Activated gamma-delta T cell (primary cell): ENCODE data around the gene AQP1.

Source experiments
- DNase-seq: peaks from one replicate; lab custom pipeline; 2025; lab: John Stamatoyannopoulos, UW
- total RNA-seq, 2 donors: gene quantifications; one replicate each; lab custom pipeline; 2026; lab: John Stamatoyannopoulos, UW

Gene AQP1
- total RNA-seq, result 0.22 to 1.1 reads per million in 2 donors

DNA sequence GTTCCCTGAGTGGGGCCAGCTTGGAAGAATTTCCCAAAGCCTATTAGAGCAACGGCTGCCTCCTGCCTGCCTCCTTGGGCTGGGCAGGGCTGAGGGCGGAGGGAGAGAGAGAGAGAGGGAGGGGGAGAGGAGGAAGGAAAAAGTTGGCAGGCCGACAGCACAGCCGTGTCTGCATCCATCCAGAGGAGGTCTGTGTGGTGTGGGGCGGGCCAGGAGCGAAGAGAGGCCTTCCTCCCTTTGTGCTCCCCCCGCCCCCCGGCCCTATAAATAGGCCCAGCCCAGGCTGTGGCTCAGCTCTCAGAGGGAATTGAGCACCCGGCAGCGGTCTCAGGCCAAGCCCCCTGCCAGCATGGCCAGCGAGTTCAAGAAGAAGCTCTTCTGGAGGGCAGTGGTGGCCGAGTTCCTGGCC, at the start of gene AQP1:
AQP1 (plus strand) TSS at position 293 of the 409 bp plus-strand sequence; CDS start at position 350, 57 bp downstream.
- DNase-seq, result no peak

GRCh38 chr7:30862995-30863705, 48.5 kb upstream of the AQP1 start:
- no peak for DNase-seq

DNA sequence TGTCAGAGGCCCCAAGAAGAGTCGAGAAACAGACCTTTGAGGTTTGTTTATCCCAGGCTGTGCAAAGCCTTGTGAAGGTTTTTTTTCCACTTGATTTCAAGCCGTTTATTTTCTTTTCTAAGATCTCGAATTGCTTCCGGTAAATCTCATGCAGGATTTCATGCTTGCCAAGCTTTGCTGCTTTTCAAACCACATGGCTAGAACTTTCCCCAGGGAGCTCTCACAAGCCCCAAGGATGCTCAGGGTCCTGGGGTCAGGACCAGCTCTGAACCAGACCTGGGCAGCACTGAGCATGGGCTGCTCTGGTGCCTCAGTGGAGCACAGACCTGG, 48.0 kb upstream of the AQP1 start:
- DNase-seq, result no peak

DNA sequence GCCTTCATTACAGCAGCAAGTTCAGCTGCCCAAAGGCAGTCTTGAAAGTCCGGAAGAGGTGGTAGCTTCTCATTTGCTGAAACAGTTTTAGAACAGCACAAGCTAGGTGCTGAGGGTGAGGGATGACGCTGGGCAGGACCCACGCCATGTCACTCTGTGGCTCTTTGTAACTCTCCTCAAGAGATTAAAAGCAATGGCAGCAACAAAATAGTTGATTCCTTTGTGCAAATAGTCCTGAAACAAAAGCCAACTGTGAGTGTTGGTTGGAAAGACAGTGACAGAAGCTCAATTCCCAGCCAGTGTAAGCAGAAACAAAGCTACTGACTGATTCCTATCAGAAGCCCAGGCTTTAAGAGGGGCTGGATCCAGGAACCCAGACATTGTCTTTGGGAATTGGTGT, 47.6 kb upstream of the AQP1 start:
- no peak for DNase-seq

DNA sequence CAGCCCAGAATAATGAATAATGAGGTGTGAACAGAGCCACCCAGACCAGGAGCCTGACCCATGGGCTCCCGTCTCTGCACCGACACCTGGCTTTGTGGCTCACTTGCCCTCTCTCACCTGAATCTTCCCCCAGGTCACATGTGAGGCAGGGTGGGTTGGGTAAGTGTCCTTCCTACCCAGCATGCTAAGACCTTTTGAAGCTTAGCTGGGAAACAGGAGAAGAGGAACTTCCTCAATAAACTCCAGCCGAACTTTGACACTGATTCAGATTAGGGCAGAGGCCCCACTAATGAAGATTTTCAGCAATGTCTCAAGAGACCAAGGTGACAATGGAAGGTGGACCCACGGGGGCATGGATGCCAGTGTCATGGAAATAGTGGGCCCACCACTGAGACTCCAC, 46.6 kb upstream of the AQP1 start:
- no peak for DNase-seq

DNA sequence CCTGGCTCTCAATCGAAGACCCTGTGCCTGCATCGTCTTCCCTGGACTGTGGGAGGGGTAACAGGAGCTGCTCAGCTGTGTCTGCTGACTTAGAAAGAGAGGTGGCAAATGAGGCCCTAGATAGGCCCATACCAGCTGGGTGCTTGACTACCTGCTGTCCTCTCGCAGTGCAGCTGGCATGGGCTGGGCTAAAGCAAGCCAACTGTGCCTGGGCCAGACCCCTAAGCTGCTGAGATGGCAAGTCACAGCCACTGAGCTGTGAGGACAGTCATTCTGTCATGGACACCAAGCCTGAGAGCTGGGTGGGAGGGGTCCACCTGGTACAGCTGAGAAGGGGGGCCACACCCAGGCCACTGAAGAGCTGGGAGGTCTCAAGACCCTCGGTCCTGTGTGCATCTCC, 45.8 kb upstream of the AQP1 start:
- no peak for DNase-seq

DNA sequence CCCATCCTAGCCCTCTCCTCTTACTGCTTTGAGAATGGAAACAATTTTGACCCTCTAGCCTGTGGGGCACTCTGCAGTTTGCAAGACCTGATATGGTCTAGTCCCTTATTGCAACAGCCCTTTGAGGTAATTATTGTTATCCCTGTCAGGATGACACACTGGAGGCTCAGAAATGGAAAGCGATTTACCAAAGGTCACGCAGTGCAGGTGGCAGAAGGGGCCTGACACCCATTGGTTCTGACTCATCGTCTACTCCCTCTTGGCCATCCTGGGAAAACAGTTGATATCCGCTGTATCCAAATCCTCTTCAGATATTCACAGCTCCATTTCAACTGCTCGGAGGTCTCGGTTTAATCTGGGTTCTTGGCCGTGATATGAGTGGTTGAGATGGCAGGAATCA, 44.7 kb upstream of the AQP1 start:
- no peak for DNase-seq

- DNase-seq, result no peak
These were observed 44.2 kb upstream of the AQP1 start for GRCh38 chr7:30867483-30867882.

DNA sequence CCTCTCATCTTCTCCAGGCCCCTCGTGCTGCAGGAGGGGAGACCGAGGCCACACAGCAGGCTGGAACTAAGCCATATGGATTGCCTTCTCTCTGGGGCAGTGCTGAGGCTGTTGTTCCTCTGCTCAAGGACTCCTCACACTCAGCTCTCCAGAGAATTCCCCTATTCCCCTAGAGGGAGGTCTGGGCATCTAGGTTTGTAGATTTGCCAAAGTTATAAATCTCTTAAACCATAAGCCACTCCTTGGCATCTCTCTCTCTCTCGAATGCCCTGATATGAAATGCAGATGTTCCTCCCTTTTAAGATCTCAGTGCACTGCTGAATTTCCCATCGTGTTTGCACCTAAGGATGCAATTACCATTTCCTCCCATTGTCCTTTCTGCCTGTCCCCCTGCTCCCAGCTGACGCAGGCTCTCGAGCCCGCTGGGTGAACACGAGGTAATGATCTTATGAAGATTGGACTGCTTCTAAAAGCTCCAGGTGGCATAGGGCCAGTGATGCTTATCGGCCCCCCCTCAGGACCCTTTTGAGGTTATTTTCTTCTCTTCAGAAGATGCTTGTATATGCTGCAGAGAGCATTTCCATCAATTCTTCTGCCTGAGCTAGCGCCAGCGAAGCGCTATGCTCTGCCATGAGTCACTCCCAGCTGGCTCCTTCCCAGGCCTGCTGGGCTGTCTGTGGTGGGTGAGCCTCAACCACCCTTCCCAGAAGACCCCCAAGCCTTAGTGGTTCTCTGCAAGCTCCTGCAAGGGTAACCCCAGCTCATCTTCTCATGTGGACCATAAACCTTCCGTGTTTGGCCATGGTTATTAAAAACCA, 41.6 kb upstream of the AQP1 start:
- DNase-seq, result no peak

GRCh38 chr7:30870821-30871518, 40.7 kb upstream of the AQP1 start:
- DNase-seq, result no peak

GRCh38 chr7:30871655-30872054, 40.0 kb upstream of the AQP1 start:
- DNase-seq, result no peak

DNA sequence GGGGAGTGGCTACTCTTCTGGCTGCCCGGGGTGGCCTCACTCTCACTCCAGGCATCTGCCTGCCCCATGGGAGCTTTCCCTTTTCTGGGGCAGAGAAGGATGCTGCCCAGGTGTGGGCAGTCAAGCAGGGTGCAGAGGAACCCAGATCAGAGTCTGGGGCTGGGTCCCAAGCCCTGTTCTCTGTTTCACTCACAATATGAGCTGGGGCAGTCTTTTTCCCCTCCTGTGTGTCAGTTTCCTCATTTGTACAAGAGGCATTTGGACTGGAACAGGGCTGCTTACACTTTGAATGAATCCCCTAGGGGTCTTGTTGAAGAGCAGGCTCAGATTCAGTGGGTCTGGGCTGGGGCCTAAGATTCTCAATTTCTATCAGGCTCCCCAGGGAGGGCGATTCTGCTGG, 38.4 kb upstream of the AQP1 start:
- no peak for DNase-seq

DNA sequence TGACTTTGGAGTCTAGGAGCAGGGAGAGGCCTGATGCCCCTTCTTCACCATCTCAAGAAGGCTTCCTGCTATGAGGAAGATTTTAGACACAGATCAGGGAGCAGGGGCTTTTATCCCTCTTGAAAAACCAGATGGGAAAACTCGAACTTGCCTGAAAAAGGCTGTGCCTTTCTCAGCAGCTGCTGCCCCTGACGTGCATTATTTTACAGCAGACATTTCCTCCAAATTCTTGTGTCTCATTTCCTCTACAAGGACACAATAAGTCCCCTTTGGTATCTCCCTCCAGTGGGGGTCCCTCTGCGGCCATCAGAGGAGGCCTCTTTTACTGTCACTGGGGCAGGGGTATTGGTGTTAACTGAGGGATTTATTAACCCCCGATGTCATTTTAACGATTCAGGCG, 38.0 kb upstream of the AQP1 start:
- DNase-seq, result no peak

GRCh38 chr7:30874656-30875302, 36.9 kb upstream of the AQP1 start:
- DNase-seq, result no peak

- DNase-seq, result no peak
These were observed 34.5 kb upstream of the AQP1 start for GRCh38 chr7:30877015-30877769.

DNA sequence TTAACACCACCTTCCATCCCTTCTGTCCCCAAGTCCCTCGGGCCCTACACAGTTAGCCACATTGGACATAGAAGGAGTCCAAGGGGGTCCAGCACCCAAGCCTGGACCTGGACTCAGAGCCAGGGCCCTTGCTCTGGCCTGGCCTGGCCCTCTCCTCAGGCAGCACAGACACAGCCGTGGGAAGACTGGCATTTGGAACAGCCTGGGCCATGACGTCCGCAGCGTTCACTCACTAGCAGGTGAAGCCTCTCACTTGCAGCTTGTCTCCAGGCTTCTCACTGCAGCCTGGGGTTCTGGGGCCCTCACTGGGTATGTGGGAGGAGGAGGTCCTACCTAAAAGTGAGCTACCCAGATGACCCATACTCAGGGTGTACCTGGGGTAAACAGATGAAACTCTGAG, 33.7 kb upstream of the AQP1 start:
- no peak for DNase-seq

- DNase-seq, result no peak
These were observed 32.2 kb upstream of the AQP1 start for GRCh38 chr7:30879139-30880124.

DNA sequence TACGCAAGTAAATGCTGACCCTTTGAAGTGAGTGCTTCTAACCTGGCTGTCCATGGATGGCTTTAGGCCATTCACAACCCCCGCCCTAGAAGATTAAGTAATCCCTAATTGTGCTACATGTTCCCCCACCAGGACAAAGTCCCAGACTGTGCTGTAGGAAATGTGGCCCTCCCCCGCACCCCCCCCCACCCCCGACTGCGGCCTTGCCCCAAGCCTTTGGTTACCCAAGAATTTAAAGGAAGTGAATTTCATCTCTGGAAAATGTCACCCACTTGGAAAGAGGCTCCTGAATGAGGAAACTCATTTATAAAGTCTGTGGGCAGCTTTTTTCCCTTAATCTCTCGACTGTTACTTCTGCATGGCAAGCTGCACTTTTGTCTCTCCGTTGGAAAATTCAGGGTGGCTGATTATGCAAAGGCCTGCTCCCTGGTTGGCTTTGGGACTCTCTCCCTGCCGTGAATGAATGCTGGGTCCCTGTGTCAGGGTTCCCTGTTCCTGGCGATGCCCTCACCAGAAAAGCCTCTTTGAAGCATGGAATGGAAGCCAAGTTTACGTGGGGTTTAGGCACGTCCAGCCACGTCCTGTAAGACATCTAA, 31.4 kb upstream of the AQP1 start:
- DNase-seq, result no peak

DNA sequence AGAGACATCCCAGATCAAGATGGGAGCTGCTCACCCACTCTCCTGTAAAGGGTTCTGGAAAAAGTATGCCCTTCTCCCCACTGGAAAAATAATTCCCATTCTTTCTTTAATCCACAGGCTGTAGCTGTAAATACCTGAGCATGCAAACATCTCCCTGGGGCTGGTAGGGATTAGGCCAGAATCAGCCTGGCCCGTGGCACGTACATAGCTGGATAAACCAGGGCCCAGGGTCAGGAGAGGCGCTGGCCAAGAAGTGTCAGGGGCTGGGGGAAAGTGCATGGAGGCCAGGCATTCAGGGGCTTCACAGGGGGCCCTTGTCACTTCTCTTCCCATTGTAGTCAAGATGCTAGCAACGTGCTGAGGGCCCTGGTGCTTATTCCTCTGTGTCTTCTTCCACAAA, 30.7 kb upstream of the AQP1 start:
- DNase-seq, result no peak

- no peak for DNase-seq
These were observed 30.2 kb upstream of the AQP1 start for GRCh38 chr7:30881448-30881847.
